Colonic mucosa (tissue), 4 donors: Measurements from ENCODE around the gene LMF1. TPM values are rescaled to one million over a fixed set of nuclear protein-coding genes. Genes with fewer than 3 reads are reported as not detected.
"Not testable (repeated sequence)": the region's sequence is repeated elsewhere in the genome, so short reads cannot be mapped to it uniquely, and the experiment has no call there.

ENCODE experiments used
- DNase-seq: peaks from one replicate; pipeline ENCODE4 v3.0.0-alpha.2; 2020
- H3K27ac ChIP-seq: fragments of 200-600 bp; one replicate; pipeline ENCODE4 v1.8.0; 2021
- H3K27me3 ChIP-seq: fragments of 200-600 bp; one replicate; pipeline ENCODE4 v1.8.0; 2021
- H3K36me3 ChIP-seq: fragments of 200-600 bp; one replicate; pipeline ENCODE4 v1.8.0; 2021
- H3K4me1 ChIP-seq: fragments of 200-600 bp; one replicate; pipeline ENCODE4 v1.8.0; 2021; ENCODE audit warnings: mild to moderate bottlenecking
- H3K4me3 ChIP-seq: fragments of 200-600 bp; one replicate; pipeline ENCODE4 v1.8.0; 2021
- H3K9ac ChIP-seq, 2 donors: one replicate each; pipeline ENCODE4 v1.7.0; 2013; ENCODE audit warnings: control low read depth in 2 of 2, low read depth in 2 of 2, low read length in 2 of 2
- H3K9me3 ChIP-seq: fragments of 200-600 bp; one replicate; pipeline ENCODE4 v1.8.0; 2021
- CTCF ChIP-seq: fragments of 200-600 bp; IDR thresholded peaks from one replicate; pipeline ENCODE4 v1.8.0; 2022; ENCODE audit warnings: antibody characterized with exemption, mild to moderate bottlenecking
- intact Hi-C: fragments of 100-400 bp; cut with DNase I; formaldehyde crosslinking; loops from one replicate; pipeline ENCODE4 v1.14.1; 2022
- total RNA-seq, 2 donors: library from RNA; stranded (reverse); fragmentation: NEBNext Ultra II Directional in 1 of 2; extraction: Animal tissue kit (Norgen Biotek cat#: 25700) in 1 of 2; gene quantifications; one replicate each; pipeline ENCODE4 v1.2.1, GENCODE V29; 2021
- donor health status: healthy.
- donor health status: DM: no; HTN: no; CAD: no.
- donor health status: DM: no; HTN: no; CAD: no.

Gene LMF1
- total RNA-seq, 2 donors from 2014 or later = 8.4 to 12.8 TPM

- H3K9me3 ChIP-seq = no peaks in the 10 kb centered on the region
- H3K4me3 ChIP-seq = no peak overlapping the region
- H3K27ac ChIP-seq = no peak overlapping the region
- no peak for TF ChIP-seq CTCF
- intact Hi-C loops = no loop called here
- no peak overlapping the region for H3K9ac ChIP-seq
- no peaks in the 10 kb centered on the region for H3K4me1 ChIP-seq
- DNase-seq = no peak
- H3K27me3 ChIP-seq = no peaks in the 10 kb centered on the region
- no peaks in the 10 kb centered on the region for H3K36me3 ChIP-seq
Observed at GRCh38 chr16:840561-841454, 130.0 kb downstream of the LMF1 start.

GRCh38 chr16:839643-840408 lies 131.0 kb downstream of the LMF1 start:
- H3K9ac ChIP-seq = no peak overlapping the region
- no peaks in the 10 kb centered on the region for H3K36me3 ChIP-seq
- no peaks in the 10 kb centered on the region for H3K9me3 ChIP-seq
- DNase-seq = no peak
- H3K27me3 ChIP-seq = no peaks in the 10 kb centered on the region
- H3K27ac ChIP-seq = no peak overlapping the region
- intact Hi-C loops = no loop called here
- no peak overlapping the region for H3K4me3 ChIP-seq
- TF ChIP-seq CTCF = no peak
- no peaks in the 10 kb centered on the region for H3K4me1 ChIP-seq

- Histone ChIP-seq H3K4me3 (no peak overlapping the region), H3K4me1 (no peaks in the 10 kb centered on the region), H3K27me3 (no peaks in the 10 kb centered on the region), H3K9me3 (no peaks in the 10 kb centered on the region), H3K27ac (no peak overlapping the region), H3K36me3 (no peaks in the 10 kb centered on the region), H3K9ac (no peak overlapping the region)
- DNase-seq = no peak
- intact Hi-C loops = no loop called here
- no peak for TF ChIP-seq CTCF
Observed at GRCh38 chr16:838741-839140, 132.0 kb downstream of the LMF1 start.

- intact Hi-C loops, H3K27me3 ChIP-seq: not testable (repeated sequence)
Observed at GRCh38 chr16:836822-837221, 134.0 kb downstream of the LMF1 start.

GRCh38 chr16:836221-836620 lies 134.6 kb downstream of the LMF1 start:
- TF ChIP-seq CTCF = no peak
- Histone ChIP-seq H3K4me1 (no peaks in the 10 kb centered on the region), H3K27me3 (no peaks in the 10 kb centered on the region)

More at GRCh38 chr16:836822-837221, 134.0 kb downstream of the LMF1 start:
- not testable (repeated sequence) for H3K9me3 ChIP-seq, DNase-seq, H3K4me3 ChIP-seq, H3K4me1 ChIP-seq, H3K9ac ChIP-seq, H3K36me3 ChIP-seq, H3K27ac ChIP-seq

More at GRCh38 chr16:836221-836620, 134.6 kb downstream of the LMF1 start:
- Histone ChIP-seq H3K4me3 (no peak overlapping the region), H3K9me3 (no peaks in the 10 kb centered on the region), H3K36me3 (no peaks in the 10 kb centered on the region), H3K9ac (no peak overlapping the region), H3K27ac (no peak overlapping the region)
- intact Hi-C loops = no loop called here
- DNase-seq = no peak
